ENCODE results near the gene DUSP16.
"Not testable (repeated sequence)": the region's sequence is repeated elsewhere in the genome, so short reads cannot be mapped to it uniquely, and the experiment has no call there.

Gene DUSP16

GRCh38 chr12:12521888-12522287, 40.8 kb downstream of the DUSP16 start:
- DNase-seq (ENCODE audit: low spot score), result no peak

- DNase-seq (ENCODE audit: low spot score), result no peak
Measured at GRCh38 chr12:12521044-12521485, 41.6 kb downstream of the DUSP16 start.

- no peak for DNase-seq (ENCODE audit: low spot score)
Measured at GRCh38 chr12:12520273-12520672, 42.4 kb downstream of the DUSP16 start.

- no peak for DNase-seq (ENCODE audit: low spot score)
Measured at GRCh38 chr12:12519354-12519998, 43.2 kb downstream of the DUSP16 start.

GRCh38 chr12:12518919-12519318, 43.7 kb downstream of the DUSP16 start:
- no peak for DNase-seq (ENCODE audit: low spot score)

GRCh38 chr12:12518464-12518845, 44.2 kb downstream of the DUSP16 start:
- DNase-seq (ENCODE audit: low spot score), result no peak

GRCh38 chr12:12513416-12514006, 49.2 kb downstream of the DUSP16 start:
- DNase-seq (ENCODE audit: low spot score), result no peak

GRCh38 chr12:12511895-12512711, 50.6 kb downstream of the DUSP16 start:
- DNase-seq (ENCODE audit: low spot score), result no peak

- no peak for DNase-seq (ENCODE audit: low spot score)
Measured at GRCh38 chr12:12511021-12511783, 51.5 kb downstream of the DUSP16 start.

- no peak for DNase-seq (ENCODE audit: low spot score)
Measured at GRCh38 chr12:12510551-12510950, 52.1 kb downstream of the DUSP16 start.

GRCh38 chr12:12510141-12510540, 52.5 kb downstream of the DUSP16 start:
- no peak for DNase-seq (ENCODE audit: low spot score)

- DNase-seq (ENCODE audit: low spot score), result no peak
Measured at GRCh38 chr12:12508612-12509011, 54.1 kb downstream of the DUSP16 start.

- no peak for DNase-seq (ENCODE audit: low spot score)
Measured at GRCh38 chr12:12507121-12507520, 55.5 kb downstream of the DUSP16 start.

- DNase-seq (ENCODE audit: low spot score), result no peak
Measured at GRCh38 chr12:12506496-12506890, 56.2 kb downstream of the DUSP16 start.

- no peak for DNase-seq (ENCODE audit: low spot score)
Measured at GRCh38 chr12:12505544-12506495, 56.8 kb downstream of the DUSP16 start.

GRCh38 chr12:12503384-12504078, 59.1 kb downstream of the DUSP16 start:
- DNase-seq (ENCODE audit: low spot score), result no peak

GRCh38 chr12:12502815-12503151, 59.9 kb downstream of the DUSP16 start:
- no peak for DNase-seq (ENCODE audit: low spot score)

GRCh38 chr12:12502130-12502814, 60.4 kb downstream of the DUSP16 start:
- DNase-seq (ENCODE audit: low spot score), result not testable (repeated sequence)

- no peak for DNase-seq (ENCODE audit: low spot score)
Measured at GRCh38 chr12:12501121-12501520, 61.5 kb downstream of the DUSP16 start.
